Chondrocyte (in vitro differentiated cells): Measurements from ENCODE around the gene SEMA6A. TPM values are rescaled to one million over a fixed set of nuclear protein-coding genes. Genes with fewer than 3 reads are reported as not detected.

ENCODE experiments used
- DNase-seq: peaks from one replicate; pipeline ENCODE4 v3.0.0; 2021; ENCODE audit warnings: mixed read lengths, low spot score
- H3K27ac Mint-ChIP-seq: one replicate; pipeline ENCODE4 v1.8.0; 2021; ENCODE audit warnings: mild to moderate bottlenecking, moderate library complexity, mixed read lengths; ENCODE audit not compliant: unreplicated experiment
- H3K27me3 Mint-ChIP-seq: 2 replicates; pipeline ENCODE4 v1.8.0; 2021; ENCODE audit warnings: low read depth, mixed read lengths
- H3K36me3 Mint-ChIP-seq: 2 replicates; pipeline ENCODE4 v1.8.0; 2021; ENCODE audit warnings: low read depth, mixed read lengths
- H3K4me1 Mint-ChIP-seq: 2 replicates; pipeline ENCODE4 v1.8.0; 2021; ENCODE audit warnings: low read depth, mild to moderate bottlenecking, mixed read lengths
- H3K4me3 Mint-ChIP-seq: one replicate; pipeline ENCODE4 v1.8.0; 2021; ENCODE audit warnings: mild to moderate bottlenecking, moderate library complexity, mixed read lengths; ENCODE audit not compliant: unreplicated experiment
- H3K9me3 Mint-ChIP-seq: 2 replicates; pipeline ENCODE4 v1.8.0; 2021; ENCODE audit warnings: low read depth, mixed read lengths
- CTCF ChIP-seq: fragments of 200-600 bp; sonication (generic); IDR thresholded peaks from 2 replicates; pipeline ENCODE4 v1.5.0; 2021; ENCODE audit warnings: antibody characterized with exemption, mild to moderate bottlenecking, moderate library complexity
- total RNA-seq: library from RNA; stranded (reverse); gene quantifications from 3 replicates; pipeline ENCODE4 v1.2.1, GENCODE V29; 2021

Gene SEMA6A
- total RNA-seq, 1 donor from 2014 or later: 3.9 TPM

DNA sequence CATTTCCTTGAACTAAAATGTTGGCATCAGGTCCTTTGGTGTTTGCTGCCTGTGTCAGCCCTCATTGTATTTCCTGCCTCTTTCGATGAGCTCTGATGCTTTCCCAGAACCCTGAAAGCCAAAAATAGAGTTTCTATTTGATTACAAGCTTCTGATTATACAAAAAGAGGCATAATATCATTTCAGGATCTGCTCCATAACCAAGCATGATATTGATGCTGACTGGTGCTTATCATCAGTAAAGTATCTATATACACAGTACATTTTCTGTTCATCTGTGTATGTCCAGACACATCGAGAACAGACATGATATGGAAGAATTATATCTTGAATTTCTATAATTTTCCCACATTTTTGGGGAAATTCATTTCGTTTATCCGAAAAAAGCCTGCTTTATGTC, 58.6 kb downstream of the SEMA6A start:
- TF ChIP-seq CTCF: no peak
- Mint-ChIP-seq H3K4me1 (peaks cover 18% of the 10 kb centered on the region), H3K27ac (no peak overlapping the region), H3K36me3 (no peaks in the 10 kb centered on the region), H3K27me3 (no peaks in the 10 kb centered on the region), H3K9me3 (no peaks in the 10 kb centered on the region), H3K4me3 (no peak overlapping the region)
- DNase-seq: no peak

GRCh38 chr5:116514421-116514970, 60.1 kb downstream of the SEMA6A start:
- no peak for TF ChIP-seq CTCF
- Mint-ChIP-seq H3K36me3 (no peaks in the 10 kb centered on the region), H3K27ac (no peak overlapping the region), H3K4me1 (peaks cover 26% of the 10 kb centered on the region), H3K9me3 (no peaks in the 10 kb centered on the region), H3K4me3 (no peak overlapping the region), H3K27me3 (no peaks in the 10 kb centered on the region)
- DNase-seq: no peak

DNA sequence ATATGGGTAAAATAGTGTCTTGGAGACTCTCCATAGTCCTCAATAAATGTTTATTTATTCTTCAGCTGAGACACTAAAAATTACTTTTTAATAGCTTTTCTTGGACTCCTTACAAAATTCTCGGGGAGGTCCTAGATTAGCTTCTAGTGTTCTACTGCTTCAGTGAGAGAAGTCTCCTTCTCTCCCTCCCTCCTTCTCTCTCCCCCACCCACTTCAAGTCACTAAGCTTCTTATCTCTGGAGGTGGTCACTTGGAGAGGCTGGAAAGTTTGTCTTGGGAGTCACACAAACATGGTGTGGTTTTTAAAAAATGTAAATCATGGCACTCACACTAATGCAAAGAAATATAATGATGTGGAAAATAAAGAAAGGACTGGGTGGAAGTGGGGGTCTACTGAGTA, 64.1 kb downstream of the SEMA6A start:
- Mint-ChIP-seq H3K36me3 (no peaks in the 10 kb centered on the region), H3K27ac (no peak overlapping the region), H3K9me3 (no peaks in the 10 kb centered on the region), H3K27me3 (no peaks in the 10 kb centered on the region), H3K4me3 (no peak overlapping the region), H3K4me1 (peaks cover 29% of the 10 kb centered on the region)
- no peak for TF ChIP-seq CTCF
- no peak for DNase-seq

GRCh38 chr5:116509483-116510244, 65.0 kb downstream of the SEMA6A start:
- H3K27ac Mint-ChIP-seq: no peak overlapping the region

DNA sequence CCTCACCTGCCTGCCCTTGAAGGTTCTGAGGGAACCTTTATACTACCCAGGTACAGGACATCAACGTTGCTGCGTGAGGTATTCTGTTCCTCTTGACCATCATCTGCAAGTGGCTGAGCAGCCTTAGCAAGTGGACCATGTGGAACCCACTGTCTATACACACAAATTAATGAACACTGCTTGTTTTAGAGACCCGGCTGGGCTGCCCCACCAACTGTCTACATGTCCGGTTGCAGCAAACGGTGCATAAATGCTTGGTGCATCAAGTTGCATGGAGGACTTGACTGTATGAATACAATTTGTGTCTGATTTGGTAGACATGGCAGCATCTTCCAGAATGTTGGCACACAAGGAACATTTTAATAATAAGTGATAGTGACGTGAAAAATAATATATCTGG, 65.8 kb downstream of the SEMA6A start:
- Mint-ChIP-seq H3K27me3 (no peaks in the 10 kb centered on the region), H3K27ac (no peak overlapping the region), H3K9me3 (no peaks in the 10 kb centered on the region), H3K4me1 (peaks cover 20% of the 10 kb centered on the region), H3K4me3 (no peak overlapping the region), H3K36me3 (no peaks in the 10 kb centered on the region)
- no peak for DNase-seq
- no peak for TF ChIP-seq CTCF

More at GRCh38 chr5:116509483-116510244, 65.0 kb downstream of the SEMA6A start:
- no peak for TF ChIP-seq CTCF
- Mint-ChIP-seq H3K4me1 (peaks cover 21% of the 10 kb centered on the region), H3K27me3 (no peaks in the 10 kb centered on the region), H3K9me3 (no peaks in the 10 kb centered on the region), H3K36me3 (no peaks in the 10 kb centered on the region), H3K4me3 (no peak overlapping the region)
- no peak for DNase-seq
